B cell (primary cell): ENCODE measurements around the gene FLAD1. TPM values are rescaled to one million over a fixed set of nuclear protein-coding genes. Genes with fewer than 3 reads are reported as not detected.

Experiments
- ATAC-seq: fragments of 200-7000 bp; cut with Tn5 transposase; one replicate; pipeline ENCODE4 v1.10.0; 2021; ENCODE audit warnings: low read depth, mild to moderate bottlenecking, moderate number of reproducible peaks, moderate library complexity
- CTCF ChIA-PET: fragments of 350-600 bp; sonication (Branson Sonifier 250); formaldehyde crosslinking; loops from one replicate; lab custom pipeline; 2021; ENCODE audit warnings: antibody characterized with exemption, inconsistent platforms; lab: Charles Lee
- POLR2A ChIA-PET: fragments of 350-600 bp; sonication (Branson Sonifier 250); formaldehyde crosslinking; loops from one replicate; lab custom pipeline; 2021; ENCODE audit warnings: antibody characterized with exemption; lab: Charles Lee
- DNase-seq: peaks from one replicate; pipeline ENCODE4 v3.0.0; 2013
- H2AFZ ChIP-seq: 2 replicates; pipeline ENCODE4 v1.6.1; 2012; ENCODE audit warnings: mild to moderate bottlenecking, low read depth, low read length; ENCODE audit not compliant: insufficient read depth, poor library complexity, severe bottlenecking
- H3K27ac ChIP-seq, 2 donors: 1 replicate in 1 of 2; 2 replicates in 1 of 2; pipeline ENCODE4 v1.5.1; 2012 to 2013; ENCODE audit warnings: low read length in 2 of 2, mild to moderate bottlenecking in 2 of 2, moderate library complexity in 1 of 2
- H3K27me3 ChIP-seq, 4 experiments: fragments of 200-600 bp in 1 of 4; sonication (generic) in 1 of 4; replicated peaks in 1 of 4; 1 replicate in 2 of 4; 2 replicates in 2 of 4; pipeline versions ENCODE4 v1.6.1 to v1.7.0; 2013 to 2016; ENCODE audit warnings: low read length in 3 of 4, mild to moderate bottlenecking in 2 of 4, mixed read lengths in 1 of 4, moderate library complexity in 1 of 4; ENCODE audit not compliant: insufficient read depth in 4 of 4, control insufficient read depth in 3 of 4; ENCODE audit errors: control extremely low read depth in 1 of 4
- H3K36me3 ChIP-seq, 2 experiments: replicated peaks in 1 of 2; 1 replicate in 1 of 2; 2 replicates in 1 of 2; pipeline versions ENCODE4 v1.6.1 to v1.7.1; 2013; ENCODE audit warnings: low read length in 1 of 2; ENCODE audit not compliant: insufficient read depth in 2 of 2, control insufficient read depth in 1 of 2; ENCODE audit errors: control extremely low read depth in 1 of 2, extremely low read depth in 1 of 2
- H3K4me1 ChIP-seq, 2 donors: fragments of 200-600 bp in 1 of 2; sonication (generic) in 1 of 2; 1 replicate in 1 of 2; 2 replicates in 1 of 2; pipeline versions ENCODE4 v1.5.1 to v1.6.1; 2013 to 2017; ENCODE audit warnings: low read length in 2 of 2; ENCODE audit not compliant: control insufficient read depth in 2 of 2, insufficient read depth in 2 of 2
- H3K4me2 ChIP-seq: replicated peaks from 2 replicates; pipeline ENCODE3; 2012; ENCODE audit warnings: mild to moderate bottlenecking, low read depth, low read length; ENCODE audit not compliant: poor library complexity, severe bottlenecking
- H3K4me3 ChIP-seq, 5 experiments: fragments of 200-600 bp in 1 of 5; sonication (generic) in 1 of 5; 1 replicate in 3 of 5; 2 replicates in 2 of 5; pipeline versions ENCODE4 v1.5.1 to v1.7.0; 2011 to 2016; ENCODE audit warnings: low read length in 4 of 5, mild to moderate bottlenecking in 4 of 5, low read depth in 2 of 5, control low read depth in 1 of 5, moderate library complexity in 1 of 5; ENCODE audit not compliant: insufficient read depth in 1 of 5; ENCODE audit errors: control extremely low read depth in 1 of 5, extremely low read depth in 1 of 5
- H3K79me2 ChIP-seq: fragments of 200-600 bp; sonication (generic); one replicate; pipeline ENCODE4 v1.6.0; 2016; ENCODE audit warnings: low read length; ENCODE audit not compliant: control insufficient read depth, insufficient read depth
- H3K9ac ChIP-seq: fragments of 200-600 bp; sonication (generic); 2 replicates; pipeline ENCODE4 v1.6.1; 2017; ENCODE audit warnings: mild to moderate bottlenecking, low read length, moderate library complexity
- H3K9me3 ChIP-seq, 3 donors: one replicate each; pipeline versions ENCODE4 v1.6.1 to v1.7.1; 2013; ENCODE audit warnings: low read length in 2 of 3; ENCODE audit not compliant: control insufficient read depth in 2 of 3, insufficient read depth in 1 of 3; ENCODE audit errors: control extremely low read depth in 1 of 3
- H4K20me1 ChIP-seq: 2 replicates; pipeline ENCODE4 v1.6.0; 2012; ENCODE audit warnings: mild to moderate bottlenecking, low read length; ENCODE audit not compliant: insufficient read depth, control insufficient read depth, poor library complexity, severe bottlenecking
- H3K27ac Mint-ChIP-seq: one replicate; pipeline ENCODE4 v1.8.0; 2021; ENCODE audit warnings: mixed read lengths
- H3K27me3 Mint-ChIP-seq: one replicate; pipeline ENCODE4 v1.8.0; 2021; ENCODE audit warnings: mixed read lengths
- H3K4me1 Mint-ChIP-seq: one replicate; pipeline ENCODE4 v1.8.0; 2021; ENCODE audit warnings: mixed read lengths
- H3K4me3 Mint-ChIP-seq: one replicate; pipeline ENCODE4 v1.8.0; 2021; ENCODE audit warnings: mixed read lengths
- H3K9me3 Mint-ChIP-seq: one replicate; pipeline ENCODE4 v1.8.0; 2022; ENCODE audit warnings: mixed read lengths; ENCODE audit not compliant: insufficient read depth
- EZH2 ChIP-seq: IDR thresholded peaks from 2 replicates; pipeline ENCODE4 v1.6.1; 2012; ENCODE audit warnings: borderline replicate concordance, low read depth, mild to moderate bottlenecking, moderate library complexity, low read length; ENCODE audit not compliant: insufficient read depth, poor library complexity, severe bottlenecking
- WGBS: methylation state at CpG from one replicate; pipeline ENCODE4 v1.1.5; 2013; ENCODE audit warnings: missing lambda C conversion rate; ENCODE audit not compliant: insufficient coverage; 5-methylcytosine and 5-hydroxymethylcytosine counted together
- intact Hi-C: fragments of 100-400 bp; cut with micrococcal nuclease; formaldehyde crosslinking; loops from one replicate; pipeline ENCODE4 v1.10.0; 2022
- polyA plus RNA-seq: library from polyadenylated mRNA; depleted of rRNA; stranded (reverse); fragments of >200 nt; gene quantifications from 2 replicates; pipeline ENCODE4 v1.2.3, GENCODE V29; 2012
- total RNA-seq, 2 donors: library from RNA; stranded (reverse); fragments of 120-200 nt in 1 of 2; gene quantifications; 1 replicate in 1 of 2; 2 replicates in 1 of 2; pipeline versions ENCODE4 v1.2.3 to v1.2.4, GENCODE V29; 2013 to 2022
- TF ChIP-seq, protein P1 (sequence below): fragments of 200-600 bp; IDR thresholded peaks from one replicate; pipeline ENCODE4 v1.8.0; 2022; ENCODE audit warnings: antibody characterized with exemption, mild to moderate bottlenecking

FLAD1 gene
- total and polyA plus RNA-seq, 2 donors (not counting 1 experiment from before 2014, with no cell fraction given): 51.4 to 83.0 TPM

DNA sequence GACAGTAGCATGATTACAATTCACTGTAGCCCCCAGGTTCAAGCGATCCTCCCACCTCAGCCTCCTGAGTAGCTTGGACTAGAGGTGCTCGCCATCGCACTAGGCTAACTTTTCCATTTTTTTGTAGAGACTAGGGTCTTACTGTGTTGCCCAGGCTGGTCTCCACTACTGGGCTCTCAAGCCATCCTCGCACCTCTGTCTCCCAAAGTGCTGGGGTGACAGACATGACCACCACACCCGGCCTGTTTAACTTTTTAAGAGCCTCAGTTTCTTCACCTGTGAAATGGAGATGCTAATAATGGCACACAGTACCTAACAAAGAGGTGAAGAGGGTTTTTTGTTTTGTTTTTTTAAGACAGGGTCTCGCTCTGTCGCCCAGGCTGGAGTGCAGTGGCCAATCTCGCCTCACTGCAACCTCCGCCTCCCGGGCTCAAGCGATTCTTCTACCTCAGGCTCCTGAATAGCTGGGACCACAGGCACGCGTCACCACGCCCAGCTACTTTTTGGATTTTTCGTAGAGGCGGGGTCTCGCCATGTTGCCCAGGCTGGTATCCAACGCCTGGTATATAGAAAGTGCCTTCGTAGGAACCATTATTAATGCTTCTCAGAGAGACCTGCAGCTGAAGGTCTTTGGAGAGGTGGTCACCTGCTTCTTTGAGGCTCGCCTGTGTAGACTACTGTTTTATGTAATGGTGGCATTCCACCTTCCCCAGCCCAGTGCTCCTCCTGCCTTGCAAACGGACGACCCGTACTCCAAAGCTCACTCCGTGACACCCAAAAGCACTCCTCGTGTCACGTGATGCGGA, 47.2 kb upstream of the FLAD1 start:
- peak overlapping the region; percentile 100 for H3K27ac Mint-ChIP-seq
- Histone ChIP-seq H4K20me1 (no peaks in the 10 kb centered on the region), H3K4me2 (peak overlapping the region; percentile 80), H3K27ac (peak overlapping the region; percentile 98), H3K9me3 (no peaks in the 10 kb centered on the region), H2AFZ (peak overlapping the region; percentile 98), H3K79me2 (peaks cover 34% of the 10 kb centered on the region), H3K36me3 (peaks cover 0 to 6% of the 10 kb centered on the region in 2 experiments), H3K4me3 (peak overlapping the region; percentile 76 to 90 (median 80)), H3K4me1 (peaks cover 25 to 43% of the 10 kb centered on the region in 2 donors), H3K27me3 (no peaks in the 10 kb centered on the region), H3K9ac (peak overlapping the region; percentile 93)
- no peaks in the 10 kb centered on the region for H3K27me3 Mint-ChIP-seq
- peaks cover 44% of the 10 kb centered on the region for H3K4me1 Mint-ChIP-seq
- intact Hi-C loops: loop anchor here (5.0 kb wide), 4 partner anchors 64 to 921 kb away; partner anchors contain the start of genes ADAR, ATP8B2, GON4L and KCNN3
- H3K4me3 Mint-ChIP-seq: peak overlapping the region; percentile 97
- ATAC-seq: no peak
- DNase-seq: no peak
- POLR2A ChIA-PET: interaction anchor here (0.6 to 1.5 kb wide), 18 partner anchors 10 to 1022 kb away, joined by 3 to 14 read pairs (median 4); partner anchors contain the start of genes FLAD1, PBXIP1, PYGO2 and UBAP2L
- CTCF ChIA-PET: interaction anchor here (0.6 to 2.9 kb wide), 26 partner anchors 10 to 608 kb away, joined by 3 to 30 read pairs (median 6); partner anchors contain the start of genes ADAM15, PBXIP1 and PYGO2
- no peaks in the 10 kb centered on the region for H3K9me3 Mint-ChIP-seq
- 31% methylated on average over 22 of the region's 27 CpGs for WGBS
- TF ChIP-seq, protein P1, sequence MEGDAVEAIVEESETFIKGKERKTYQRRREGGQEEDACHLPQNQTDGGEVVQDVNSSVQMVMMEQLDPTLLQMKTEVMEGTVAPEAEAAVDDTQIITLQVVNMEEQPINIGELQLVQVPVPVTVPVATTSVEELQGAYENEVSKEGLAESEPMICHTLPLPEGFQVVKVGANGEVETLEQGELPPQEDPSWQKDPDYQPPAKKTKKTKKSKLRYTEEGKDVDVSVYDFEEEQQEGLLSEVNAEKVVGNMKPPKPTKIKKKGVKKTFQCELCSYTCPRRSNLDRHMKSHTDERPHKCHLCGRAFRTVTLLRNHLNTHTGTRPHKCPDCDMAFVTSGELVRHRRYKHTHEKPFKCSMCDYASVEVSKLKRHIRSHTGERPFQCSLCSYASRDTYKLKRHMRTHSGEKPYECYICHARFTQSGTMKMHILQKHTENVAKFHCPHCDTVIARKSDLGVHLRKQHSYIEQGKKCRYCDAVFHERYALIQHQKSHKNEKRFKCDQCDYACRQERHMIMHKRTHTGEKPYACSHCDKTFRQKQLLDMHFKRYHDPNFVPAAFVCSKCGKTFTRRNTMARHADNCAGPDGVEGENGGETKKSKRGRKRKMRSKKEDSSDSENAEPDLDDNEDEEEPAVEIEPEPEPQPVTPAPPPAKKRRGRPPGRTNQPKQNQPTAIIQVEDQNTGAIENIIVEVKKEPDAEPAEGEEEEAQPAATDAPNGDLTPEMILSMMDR: no peak
- TF ChIP-seq EZH2: no peak
